NT2/D1 (cell line): ENCODE data around the gene AFF3.

ENCODE experiments used
- SUZ12 ChIP-seq: IDR thresholded peaks from 2 replicates; pipeline ENCODE4 v1.6.1; 2011; ENCODE audit not compliant: insufficient read length, insufficient read depth; ENCODE audit errors: extremely low read depth
- YY1 ChIP-seq: IDR thresholded peaks from 2 replicates; pipeline ENCODE4 v1.6.1; 2011; ENCODE audit not compliant: insufficient read length, insufficient read depth
- ZNF274 ChIP-seq: IDR thresholded peaks from 2 replicates; pipeline ENCODE4 v1.6.1; 2011; ENCODE audit warnings: mild to moderate bottlenecking, low read depth, low read length

GRCh38 chr2:99504844-99505584 is 637.4 kb downstream of the AFF3 start:
- TF ChIP-seq SUZ12 (no peak), YY1 (no peak), ZNF274 (no peak)
